Measurements from ENCODE around the gene PTPN21. TPM values are rescaled to one million over a fixed set of nuclear protein-coding genes. Genes with fewer than 3 reads are reported as not detected.

Gene PTPN21
- total RNA-seq, 2 donors from 2014 or later, result 22.4 to 24.3 TPM

- no peaks in the 10 kb centered on the region for H3K4me1 ChIP-seq
- H3K27ac ChIP-seq, result no peak overlapping the region
- no peak for DNase-seq (ENCODE audit: low spot score)
- H3K36me3 ChIP-seq, result peaks cover 60% of the 10 kb centered on the region
- H3K9me3 ChIP-seq, result no peaks in the 10 kb centered on the region
- no peak for TF ChIP-seq CTCF (IDR thresholded peaks at IDR 0.05)
- H3K27me3 ChIP-seq, result no peaks in the 10 kb centered on the region
- no peak overlapping the region for H3K4me3 ChIP-seq
Measured at GRCh38 chr14:88504602-88505001, 50.2 kb downstream of the PTPN21 start.

- no peak for TF ChIP-seq CTCF (IDR thresholded peaks at IDR 0.05)
- Histone ChIP-seq H3K27me3 (no peaks in the 10 kb centered on the region), H3K4me3 (no peak overlapping the region), H3K36me3 (peaks cover 60% of the 10 kb centered on the region), H3K27ac (no peak overlapping the region), H3K9me3 (no peaks in the 10 kb centered on the region), H3K4me1 (no peaks in the 10 kb centered on the region)
- DNase-seq (ENCODE audit: low spot score), result no peak
Measured at GRCh38 chr14:88503754-88504406, 50.9 kb downstream of the PTPN21 start.

- DNase-seq (ENCODE audit: low spot score), result no peak
- no peak for TF ChIP-seq CTCF (IDR thresholded peaks at IDR 0.05)
- Histone ChIP-seq H3K36me3 (peaks cover 60% of the 10 kb centered on the region), H3K4me1 (no peaks in the 10 kb centered on the region), H3K9me3 (no peaks in the 10 kb centered on the region), H3K27ac (no peak overlapping the region), H3K27me3 (no peaks in the 10 kb centered on the region), H3K4me3 (no peak overlapping the region)
Measured at GRCh38 chr14:88502740-88503139, 52.1 kb downstream of the PTPN21 start.

GRCh38 chr14:88500611-88501010 is 54.2 kb downstream of the PTPN21 start:
- Histone ChIP-seq H3K36me3 (peaks cover 59% of the 10 kb centered on the region), H3K4me3 (no peak overlapping the region), H3K4me1 (no peaks in the 10 kb centered on the region), H3K9me3 (no peaks in the 10 kb centered on the region), H3K27me3 (no peaks in the 10 kb centered on the region), H3K27ac (no peak overlapping the region)
- no peak for DNase-seq (ENCODE audit: low spot score)
- no peak for TF ChIP-seq CTCF (IDR thresholded peaks at IDR 0.05)

GRCh38 chr14:88499225-88499624 is 55.6 kb downstream of the PTPN21 start:
- no peak for DNase-seq (ENCODE audit: low spot score)
- TF ChIP-seq CTCF (IDR thresholded peaks at IDR 0.05), result no peak
- no peak overlapping the region for H3K4me3 ChIP-seq
- H3K4me1 ChIP-seq, result no peaks in the 10 kb centered on the region
- H3K36me3 ChIP-seq, result peaks cover 60% of the 10 kb centered on the region
- no peaks in the 10 kb centered on the region for H3K9me3 ChIP-seq
- H3K27ac ChIP-seq, result no peak overlapping the region
- H3K27me3 ChIP-seq, result no peaks in the 10 kb centered on the region

- Histone ChIP-seq H3K9me3 (no peaks in the 10 kb centered on the region), H3K4me3 (no peak overlapping the region), H3K36me3 (peaks cover 46% of the 10 kb centered on the region), H3K27ac (no peak overlapping the region), H3K27me3 (no peaks in the 10 kb centered on the region), H3K4me1 (peaks cover 0 to 15% of the 10 kb centered on the region in 2 donors)
- TF ChIP-seq CTCF (IDR thresholded peaks at IDR 0.05), result no peak
- no peak for DNase-seq (ENCODE audit: low spot score)
Measured at GRCh38 chr14:88496414-88496813, 58.4 kb downstream of the PTPN21 start.
